SHP77 (cell line): ENCODE data around the gene DIPK1B.

Experiments
- DNase-seq, 2 experiments: peaks; one replicate each; lab custom pipeline; 2025; lab: John Stamatoyannopoulos, UW

Gene DIPK1B

GRCh38 chr9:136711751-136712689, at the start of gene DIPK1B:
DIPK1B (plus strand) TSS chr9:136712572; CDS start chr9:136712666, 94 bp downstream.
- DNase-seq, result peak in 1 of 2 experiments; percentile 34

DNA sequence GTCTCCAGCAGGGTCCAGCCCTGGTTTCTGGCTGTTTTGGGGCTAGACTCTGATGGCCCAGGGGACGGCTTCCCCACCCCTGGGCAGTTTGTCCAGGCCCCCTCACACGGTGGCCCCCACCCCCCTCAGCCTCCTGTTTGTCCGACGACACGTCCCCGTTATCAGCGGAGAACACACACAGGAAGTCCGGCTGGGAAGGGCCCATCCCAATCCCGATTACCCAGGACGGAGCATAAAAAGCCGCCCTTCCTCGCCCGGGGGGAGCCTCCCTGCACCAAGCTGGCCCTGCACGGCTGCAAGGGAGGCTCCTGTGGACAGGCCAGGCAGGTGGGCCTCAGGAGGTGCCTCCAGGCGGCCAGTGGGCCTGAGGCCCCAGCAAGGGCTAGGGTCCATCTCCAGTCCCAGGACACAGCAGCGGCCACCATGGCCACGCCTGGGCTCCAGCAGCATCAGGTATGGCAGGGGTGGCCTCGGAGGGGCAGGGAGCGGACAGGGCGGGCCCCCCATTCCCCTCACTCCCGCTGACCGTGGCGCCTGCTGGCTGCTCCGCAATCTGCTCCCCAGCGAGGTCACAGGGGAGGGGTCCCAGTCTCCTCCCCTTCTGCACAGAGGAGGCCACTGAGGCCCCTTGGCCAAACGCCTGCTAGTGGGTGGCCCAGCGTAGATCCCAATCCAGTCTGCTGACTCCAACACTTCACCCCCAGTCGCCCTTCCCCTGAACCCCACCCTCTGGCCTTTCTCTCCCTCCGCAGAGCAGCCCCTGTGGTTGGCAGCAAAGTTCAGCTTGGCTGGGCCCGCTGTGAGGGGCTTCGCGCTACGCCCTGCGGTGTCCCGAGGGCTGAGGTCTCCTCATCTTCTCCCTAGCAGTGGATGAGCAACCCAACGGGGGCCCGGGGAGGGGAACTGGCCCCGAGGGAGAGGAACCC, 49.5 kb upstream of the DIPK1B start, which contains the start of gene EGFL7:
Gene EGFL7, plus strand, starts transcription at position 261 of the 926 bp plus-strand sequence. CDS start 5,367 bp downstream, outside the sequence.
- no peak for DNase-seq

DNA sequence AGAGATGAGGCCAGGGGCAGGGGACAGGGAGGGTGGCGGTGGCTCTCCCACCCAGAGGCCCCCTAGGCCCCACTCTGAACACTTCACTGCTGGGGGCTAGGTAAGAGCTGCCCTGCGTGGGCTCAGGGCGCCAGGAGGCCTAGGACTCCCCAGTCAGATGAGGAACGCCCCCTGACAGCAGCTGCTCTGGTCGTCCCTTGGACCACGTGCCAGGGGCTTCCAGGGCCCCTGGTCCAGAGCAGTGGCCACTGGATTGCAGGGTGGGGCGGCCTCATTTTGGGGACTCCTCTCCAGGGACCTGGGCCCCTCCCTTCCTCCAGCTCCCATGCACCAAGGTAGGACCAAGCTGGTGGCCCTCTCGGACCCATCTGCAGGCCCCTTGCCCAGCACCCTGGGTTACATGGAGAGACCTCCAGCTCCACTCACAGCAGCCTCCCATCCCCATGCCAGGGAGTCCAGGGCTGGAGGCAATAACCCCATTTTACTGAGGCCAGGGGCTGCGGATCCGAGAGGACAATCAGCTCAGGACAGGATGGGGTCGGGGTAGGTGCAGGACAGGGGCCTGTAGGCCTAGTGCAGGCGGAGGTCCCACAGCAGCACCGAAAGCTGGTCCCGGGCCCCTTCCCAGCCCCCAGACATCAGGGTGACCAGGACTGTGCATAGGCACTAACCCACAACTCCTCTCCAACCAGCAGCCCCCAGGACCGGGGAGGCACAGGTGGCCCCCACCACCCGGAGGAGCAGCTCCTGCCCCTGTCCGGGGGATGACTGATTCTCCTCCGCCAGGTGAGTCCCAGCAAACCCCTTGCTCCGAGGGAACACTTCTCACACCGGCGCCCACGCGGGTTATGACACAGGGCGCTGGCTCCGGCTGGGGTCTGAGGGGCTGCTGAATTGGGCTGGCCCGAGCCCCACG, 48.1 kb upstream of the DIPK1B start:
- no peak for DNase-seq

- no peak for DNase-seq
These were observed 47.2 kb upstream of the DIPK1B start for GRCh38 chr9:136665111-136665703.

DNA sequence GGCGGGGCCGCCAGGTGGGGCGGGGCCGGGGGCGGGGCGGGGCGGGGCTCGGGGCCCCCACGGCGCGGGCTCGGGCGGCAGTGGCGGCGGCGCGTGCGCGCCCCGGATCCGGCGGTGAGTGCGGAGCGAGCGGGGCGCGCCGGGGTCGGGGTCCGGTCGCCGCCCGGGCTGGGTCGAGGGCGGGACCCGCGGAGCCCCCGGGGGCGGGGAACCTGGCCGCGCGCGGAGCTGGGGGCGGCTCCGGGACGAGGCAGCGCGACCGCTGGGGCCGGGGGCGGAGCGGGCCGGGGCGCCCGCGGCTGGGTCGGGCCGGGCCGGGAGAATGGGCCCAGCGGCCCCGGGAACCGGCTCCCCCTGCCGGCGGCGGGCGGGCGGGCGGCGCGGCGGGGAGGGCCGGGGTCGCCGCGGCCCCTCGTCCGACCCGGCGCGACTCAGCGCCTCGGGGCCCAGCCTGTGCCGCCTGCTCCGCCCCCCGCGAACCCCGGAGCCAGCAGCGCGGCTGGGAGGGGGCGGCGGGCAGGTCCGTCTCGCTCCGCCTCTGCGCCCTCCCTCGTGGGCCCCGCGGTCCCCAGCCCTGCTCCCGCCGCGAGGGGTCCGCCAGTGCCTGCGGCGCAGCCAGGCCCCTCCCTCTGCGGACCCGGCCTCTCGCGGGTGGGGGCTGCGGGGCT, 46.5 kb upstream of the DIPK1B start:
- DNase-seq, result no peak

DNA sequence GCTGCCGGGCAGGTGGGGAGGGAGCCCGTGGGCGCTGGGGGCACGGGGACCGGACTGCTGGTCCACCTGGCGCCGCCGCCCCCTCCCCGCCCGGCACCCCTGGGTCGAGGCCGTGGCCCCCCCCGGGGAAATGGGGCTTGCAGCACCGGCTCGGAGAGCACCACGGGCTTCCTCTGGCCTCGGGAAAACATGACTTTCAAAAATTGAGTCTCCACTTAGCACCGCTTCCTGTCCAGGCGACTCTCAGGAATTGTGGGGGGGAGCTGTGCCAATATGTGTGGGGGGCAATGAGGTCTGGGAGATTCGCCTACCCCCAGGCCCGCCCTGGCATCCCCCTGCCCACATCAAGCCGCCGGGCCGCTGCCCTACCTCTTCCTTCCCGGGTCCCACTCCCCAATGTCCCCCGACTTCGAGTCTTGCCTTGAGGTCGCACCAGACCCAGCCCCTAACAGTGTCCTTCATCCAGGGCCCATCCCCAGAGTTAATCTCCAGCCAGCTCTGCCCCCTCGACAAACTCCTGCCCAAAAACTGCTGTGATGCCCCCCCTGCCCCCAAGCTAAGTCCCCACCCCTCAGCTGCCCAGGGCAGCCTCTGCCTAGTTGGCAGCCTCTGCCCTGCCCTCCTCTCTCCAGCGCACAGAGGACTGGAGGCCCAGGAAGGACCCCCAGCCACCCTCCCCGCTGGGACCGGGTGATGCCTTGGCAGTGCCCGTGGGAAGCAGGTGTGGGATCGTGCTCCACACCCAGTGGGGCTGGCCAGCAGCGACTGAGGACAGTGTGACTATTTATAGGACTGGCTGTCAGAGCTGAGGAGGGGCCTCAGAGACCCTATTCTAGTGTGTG, 45.8 kb upstream of the DIPK1B start:
- no peak for DNase-seq

GRCh38 chr9:136667214-136667939, 45.0 kb upstream of the DIPK1B start:
- no peak for DNase-seq

- no peak for DNase-seq
These were observed 44.2 kb upstream of the DIPK1B start for GRCh38 chr9:136667940-136668760.

DNA sequence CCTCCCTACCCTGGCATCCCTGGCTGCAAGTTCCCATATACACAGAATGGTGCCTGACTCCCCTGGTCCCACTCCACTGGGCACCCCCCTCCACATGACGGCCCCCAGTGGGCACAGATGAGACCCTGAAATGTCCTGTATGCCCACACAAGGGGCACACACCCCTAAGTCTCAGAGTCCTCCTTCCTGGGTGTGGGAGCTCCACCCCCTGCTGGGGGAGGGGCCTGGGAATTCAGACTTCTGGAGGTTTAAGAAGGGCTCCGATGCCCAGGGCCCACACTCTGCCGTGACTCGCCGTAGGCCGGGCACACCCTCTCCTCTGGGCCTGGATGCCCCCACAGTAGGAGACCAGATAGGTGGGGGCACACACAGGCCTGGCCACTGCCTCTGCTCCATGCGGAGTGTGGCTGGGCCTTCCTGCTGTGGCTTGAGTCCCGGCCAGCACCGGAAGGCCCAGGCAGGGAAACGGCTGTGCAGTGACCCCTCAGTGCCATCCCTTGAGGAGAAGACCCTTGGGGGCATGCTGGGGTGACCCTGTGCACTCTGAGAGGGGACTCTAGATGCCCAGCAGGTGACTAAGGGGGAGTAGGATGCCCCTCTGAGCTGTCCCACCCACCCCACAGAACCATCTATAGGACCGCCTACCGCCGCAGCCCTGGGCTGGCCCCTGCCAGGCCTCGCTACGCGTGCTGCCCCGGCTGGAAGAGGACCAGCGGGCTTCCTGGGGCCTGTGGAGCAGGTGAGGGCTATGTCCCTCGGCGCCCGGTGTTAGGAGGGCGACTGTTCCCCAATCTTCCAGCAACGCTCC, 43.2 kb upstream of the DIPK1B start:
- no peak for DNase-seq

- no peak for DNase-seq
These were observed 42.4 kb upstream of the DIPK1B start for GRCh38 chr9:136669791-136670464.

GRCh38 chr9:136670576-136671253, 41.7 kb upstream of the DIPK1B start:
- no peak for DNase-seq

DNA sequence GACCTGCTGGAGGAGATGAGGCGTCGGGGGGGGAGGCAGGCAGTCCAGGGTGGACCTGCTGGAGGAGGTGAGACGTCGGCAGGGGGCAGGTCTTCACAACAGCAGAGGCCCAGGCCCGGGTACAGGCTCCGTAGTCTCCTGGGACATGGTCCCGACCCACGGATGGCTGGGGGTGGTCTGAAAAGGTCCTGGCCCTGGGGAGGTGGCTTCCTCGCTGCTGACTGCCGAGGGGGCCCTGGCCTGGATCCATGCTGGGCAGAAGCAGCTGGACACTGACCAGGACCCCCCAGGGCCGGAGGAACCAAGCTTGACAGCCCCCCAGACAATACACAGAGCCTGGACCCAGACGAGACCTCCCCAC, 41.1 kb upstream of the DIPK1B start:
- DNase-seq, result no peak

- DNase-seq, result no peak
These were observed 40.5 kb upstream of the DIPK1B start for GRCh38 chr9:136671646-136672430.

GRCh38 chr9:136672431-136673087, 39.8 kb upstream of the DIPK1B start:
- DNase-seq, result no peak
